Neural progenitor cell (in vitro differentiated cells): ENCODE measurements around the gene GPX8. TPM values are rescaled to one million over a fixed set of nuclear protein-coding genes. Genes with fewer than 3 reads are reported as not detected.

Source experiments
- DNase-seq: peaks from one replicate; pipeline ENCODE4 v3.0.0-alpha.2; 2016; ENCODE audit warnings: low spot score
- H2AFZ ChIP-seq: fragments of 200-600 bp; sonication (generic); replicated peaks from 2 replicates; pipeline ENCODE4 v1.6.1; 2016; ENCODE audit warnings: antibody characterized with exemption
- H3F3A ChIP-seq: fragments of 200-600 bp; sonication (generic); 2 replicates; pipeline ENCODE4 v1.6.1; 2016; ENCODE audit warnings: antibody characterized with exemption, low read depth
- H3K27ac ChIP-seq: fragments of 200-600 bp; sonication (generic); 2 replicates; pipeline ENCODE4 v1.5.1; 2016; ENCODE audit warnings: mild to moderate bottlenecking
- H3K27me3 ChIP-seq: fragments of 200-600 bp; sonication (generic); 2 replicates; pipeline ENCODE4 v1.6.1; 2016; ENCODE audit warnings: mild to moderate bottlenecking, moderate library complexity
- H3K36me3 ChIP-seq: fragments of 200-600 bp; sonication (generic); 2 replicates; pipeline ENCODE4 v1.5.1; 2016
- H3K4me1 ChIP-seq: fragments of 200-600 bp; sonication (generic); 2 replicates; pipeline ENCODE4 v1.6.1; 2016; ENCODE audit warnings: mixed run types
- H3K4me2 ChIP-seq: fragments of 200-600 bp; sonication (generic); 2 replicates; pipeline ENCODE4 v1.6.1; 2016
- H3K4me3 ChIP-seq: fragments of 200-600 bp; sonication (generic); 2 replicates; pipeline ENCODE4 v1.5.1; 2016
- H3K79me2 ChIP-seq: fragments of 200-600 bp; sonication (generic); 2 replicates; pipeline ENCODE4 v1.6.1; 2016; ENCODE audit warnings: low read depth
- H3K9ac ChIP-seq: fragments of 200-600 bp; sonication (generic); 2 replicates; pipeline ENCODE4 v1.6.1; 2016
- H3K9me3 ChIP-seq: fragments of 200-600 bp; sonication (generic); 2 replicates; pipeline ENCODE4 v1.5.1; 2016; ENCODE audit warnings: low read depth
- H4K20me1 ChIP-seq: fragments of 200-600 bp; sonication (generic); 2 replicates; pipeline ENCODE4 v1.6.1; 2016; ENCODE audit warnings: low read depth
- H3K27ac Mint-ChIP-seq: 3 replicates; pipeline ENCODE4 v1.8.0; 2021; ENCODE audit warnings: mixed read lengths
- H3K27me3 Mint-ChIP-seq: 2 replicates; pipeline ENCODE4 v1.8.0; 2022; ENCODE audit warnings: low read depth, mild to moderate bottlenecking, inconsistent platforms, moderate library complexity, mixed read lengths; ENCODE audit not compliant: insufficient read depth
- H3K36me3 Mint-ChIP-seq: 3 replicates; pipeline ENCODE4 v1.8.0; 2021; ENCODE audit warnings: mixed read lengths
- H3K4me1 Mint-ChIP-seq: 3 replicates; pipeline ENCODE4 v1.8.0; 2021; ENCODE audit warnings: mixed read lengths
- H3K4me3 Mint-ChIP-seq: 3 replicates; pipeline ENCODE4 v1.8.0; 2021; ENCODE audit warnings: mild to moderate bottlenecking, moderate library complexity, mixed read lengths
- H3K9me3 Mint-ChIP-seq: 3 replicates; pipeline ENCODE4 v1.8.0; 2020; ENCODE audit warnings: mixed read lengths
- EZH2 ChIP-seq: fragments of 200-600 bp; sonication (generic); IDR thresholded peaks from 2 replicates; pipeline ENCODE4 v1.6.1; 2017; ENCODE audit warnings: antibody characterized with exemption, mild to moderate bottlenecking, moderate library complexity
- EZH2phosphoT487 ChIP-seq: fragments of 200-600 bp; sonication (generic); IDR thresholded peaks from 2 replicates; pipeline ENCODE4 v1.6.1; 2017; ENCODE audit warnings: antibody characterized with exemption
- microRNA counts: library from miRNA; unstranded; fragments of <30 nt; microRNA quantifications from one replicate; lab custom pipeline; 2016
- microRNA-seq: library from miRNA; unstranded; fragments of <30 nt; microRNA quantifications from one replicate; pipeline ENCODE4, GENCODE V29; 2016
- small RNA-seq: library from RNA; depleted of rRNA; stranded (forward); fragments of <200 nt; gene quantifications from one replicate; pipeline ENCODE3, GENCODE V24; 2015
- total RNA-seq: library from RNA; depleted of rRNA; stranded (reverse); fragments of >200 nt; gene quantifications from 2 replicates; pipeline ENCODE4 v1.2.3, GENCODE V29; 2015; ENCODE audit warnings: low replicate concordance
- TF ChIP-seq, protein P1 (sequence below): fragments of 200-600 bp; sonication (generic); IDR thresholded peaks from 2 replicates; pipeline ENCODE4 v1.5.1; 2017; ENCODE audit warnings: antibody characterized with exemption, mild to moderate bottlenecking

The GPX8 gene
- total RNA-seq, 1 donor from 2014 or later, result 132 TPM

DNA sequence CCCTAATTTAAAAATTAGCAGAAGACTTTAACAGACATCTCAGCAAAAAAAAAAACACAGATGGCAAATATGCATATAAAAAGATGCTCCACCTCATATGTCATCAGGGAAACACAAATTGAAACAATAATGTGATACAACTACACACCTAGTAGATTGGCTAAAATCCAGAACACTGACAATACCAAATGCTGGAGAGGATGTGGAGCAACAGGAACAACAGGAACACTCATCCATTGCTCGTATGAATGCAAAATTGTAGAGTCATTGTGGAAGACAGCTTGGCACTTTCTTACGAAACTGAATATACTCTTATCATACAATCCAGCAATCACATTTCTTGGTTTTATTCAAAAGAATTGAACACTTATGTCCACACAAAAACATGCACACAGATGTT is 45.0 kb downstream of the GPX8 start:
- Mint-ChIP-seq H3K4me1 (no peaks in the 10 kb centered on the region), H3K36me3 (no peaks in the 10 kb centered on the region), H3K9me3 (peaks cover 3% of the 10 kb centered on the region), H3K27me3 (peaks cover 3% of the 10 kb centered on the region), H3K27ac (no peak overlapping the region), H3K4me3 (no peak overlapping the region)
- H2AFZ ChIP-seq, result no peak overlapping the region
- no peaks in the 10 kb centered on the region for H3F3A ChIP-seq
- H3K79me2 ChIP-seq, result no peaks in the 10 kb centered on the region
- no peaks in the 10 kb centered on the region for H3K9me3 ChIP-seq
- TF ChIP-seq, protein P1, sequence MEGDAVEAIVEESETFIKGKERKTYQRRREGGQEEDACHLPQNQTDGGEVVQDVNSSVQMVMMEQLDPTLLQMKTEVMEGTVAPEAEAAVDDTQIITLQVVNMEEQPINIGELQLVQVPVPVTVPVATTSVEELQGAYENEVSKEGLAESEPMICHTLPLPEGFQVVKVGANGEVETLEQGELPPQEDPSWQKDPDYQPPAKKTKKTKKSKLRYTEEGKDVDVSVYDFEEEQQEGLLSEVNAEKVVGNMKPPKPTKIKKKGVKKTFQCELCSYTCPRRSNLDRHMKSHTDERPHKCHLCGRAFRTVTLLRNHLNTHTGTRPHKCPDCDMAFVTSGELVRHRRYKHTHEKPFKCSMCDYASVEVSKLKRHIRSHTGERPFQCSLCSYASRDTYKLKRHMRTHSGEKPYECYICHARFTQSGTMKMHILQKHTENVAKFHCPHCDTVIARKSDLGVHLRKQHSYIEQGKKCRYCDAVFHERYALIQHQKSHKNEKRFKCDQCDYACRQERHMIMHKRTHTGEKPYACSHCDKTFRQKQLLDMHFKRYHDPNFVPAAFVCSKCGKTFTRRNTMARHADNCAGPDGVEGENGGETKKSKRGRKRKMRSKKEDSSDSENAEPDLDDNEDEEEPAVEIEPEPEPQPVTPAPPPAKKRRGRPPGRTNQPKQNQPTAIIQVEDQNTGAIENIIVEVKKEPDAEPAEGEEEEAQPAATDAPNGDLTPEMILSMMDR, result no peak
- TF ChIP-seq EZH2phosphoT487, result no peak
- no peak for TF ChIP-seq EZH2
- H3K36me3 ChIP-seq, result no peaks in the 10 kb centered on the region
- H3K4me1 ChIP-seq, result no peaks in the 10 kb centered on the region
- no peak overlapping the region for H3K4me2 ChIP-seq
- no peak for DNase-seq
- H3K4me3 ChIP-seq, result no peak overlapping the region
- no peak overlapping the region for H3K27ac ChIP-seq
- H4K20me1 ChIP-seq, result no peaks in the 10 kb centered on the region
- H3K27me3 ChIP-seq, result peaks cover 56% of the 10 kb centered on the region
- no peak overlapping the region for H3K9ac ChIP-seq

DNA sequence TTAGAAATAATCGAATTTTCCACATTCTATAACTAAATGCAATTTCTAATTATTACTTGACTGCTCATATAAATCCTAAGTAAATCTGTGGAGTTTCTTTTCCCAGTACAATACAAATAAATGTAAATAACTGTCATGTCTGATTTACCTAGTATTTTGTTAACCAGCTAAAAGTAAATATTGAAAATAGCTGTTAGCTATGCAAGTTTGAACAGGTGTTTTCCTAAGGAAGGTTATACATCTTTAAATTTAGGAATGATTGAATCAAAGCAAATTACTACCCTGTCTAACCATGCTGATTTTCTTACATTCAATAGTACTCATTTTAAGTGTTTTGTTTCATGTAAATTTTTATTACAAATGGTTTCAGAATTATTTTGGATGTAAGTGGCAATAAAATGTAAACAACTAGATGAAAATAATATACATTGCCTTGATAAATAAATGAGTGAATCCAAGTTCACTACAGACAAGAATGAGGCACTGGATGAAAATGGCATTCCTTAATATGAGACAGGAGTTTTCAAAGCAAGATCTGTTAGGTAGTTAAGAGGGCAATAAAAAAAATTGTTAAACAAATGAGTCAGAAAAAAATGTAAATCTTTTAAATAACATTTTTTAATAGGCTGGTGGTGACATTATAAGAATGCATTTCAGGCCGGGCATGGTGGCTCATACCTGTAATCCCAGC is 51.4 kb downstream of the GPX8 start:
- Histone ChIP-seq H3K27ac (no peak overlapping the region), H3K4me3 (no peak overlapping the region), H2AFZ (no peak overlapping the region), H3K4me2 (no peak overlapping the region), H4K20me1 (no peaks in the 10 kb centered on the region), H3K4me1 (no peaks in the 10 kb centered on the region), H3F3A (no peaks in the 10 kb centered on the region), H3K36me3 (no peaks in the 10 kb centered on the region), H3K27me3 (peaks cover 31% of the 10 kb centered on the region), H3K9me3 (no peaks in the 10 kb centered on the region), H3K9ac (no peak overlapping the region), H3K79me2 (no peaks in the 10 kb centered on the region)
- TF ChIP-seq EZH2 (no peak), EZH2phosphoT487 (no peak)
- TF ChIP-seq, protein P1, result no peak
- H3K4me1 Mint-ChIP-seq, result no peaks in the 10 kb centered on the region
- no peak overlapping the region for H3K4me3 Mint-ChIP-seq
- no peaks in the 10 kb centered on the region for H3K36me3 Mint-ChIP-seq
- H3K27ac Mint-ChIP-seq, result no peak overlapping the region
- H3K27me3 Mint-ChIP-seq, result peaks cover under 1% of the 10 kb centered on the region
- H3K9me3 Mint-ChIP-seq, result no peaks in the 10 kb centered on the region
- DNase-seq, result no peak

MicroRNAs encoded within 50 kb of the gene (microRNA counts, 767-probe panel; counts per million panel counts)
- microRNA hsa-miR-449a (lab: Ali Mortazavi, UCI) (460 counts per million, percentile 90 among the panel's probes with 10 or more counts), microRNA hsa-miR-449b-5p (lab: Ali Mortazavi, UCI) (460 counts per million, percentile 90 among the panel's probes with 10 or more counts), microRNA hsa-miR-449c-5p (lab: Ali Mortazavi, UCI) (460 counts per million, percentile 90 among the panel's probes with 10 or more counts)

Small RNA genes within 50 kb of the gene (microRNA-seq; reads per million reads assigned to microRNA genes)
- 5.8 reads per million, percentile 28 among the genes with 10 or more reads in this experiment for gene MIR449A
- gene MIR449B, result not detected
- gene MIR449C, result not detected

Small RNA genes within 50 kb of the gene (small RNA-seq; reads per million reads assigned to genes)
- gene MIR449A (not detected), gene MIR449B (not detected), gene MIR449C (0.14 reads per million)

Other genes with a start within 250 kb of the GPX8 start
- gene ESM1, start 174.6 kb upstream of the GPX8 start, total RNA-seq, result not detected in 2 replicates
- 0.22 TPM in 1 of 2 replicates, not detected in the other for gene GZMK, start 135.9 kb upstream of the GPX8 start, total RNA-seq
- not detected in 2 replicates for gene GZMA, start 57.5 kb upstream of the GPX8 start, total RNA-seq
- not detected in 2 replicates for gene CDC20B, start 13.0 kb downstream of the GPX8 start, total RNA-seq
- gene MCIDAS, start 67.1 kb downstream of the GPX8 start, total RNA-seq, result not detected in 2 replicates
- gene CCNO, start 73.4 kb downstream of the GPX8 start, total RNA-seq, result 0.93 TPM in 1 of 2 replicates, not detected in the other
- gene DHX29, start 147.5 kb downstream of the GPX8 start, total RNA-seq, result 28.2 and 44.0 TPM in 2 replicates
- gene MTREX, start 147.8 kb downstream of the GPX8 start, total RNA-seq, result 128 and 198 TPM in 2 replicates